H1 (cell line): Measurements from ENCODE around the gene RERE. TPM values are rescaled to one million over a fixed set of nuclear protein-coding genes. Genes with fewer than 3 reads are reported as not detected.

Experiments
- CTCF ChIA-PET: fragments of 300-600 bp; sonication (Branson Sonifier 250); formaldehyde crosslinking; loops from one replicate; lab custom pipeline; 2021; ENCODE audit not compliant: partially characterized antibody; lab: Charles Lee
- POLR2A ChIA-PET: fragments of 300-600 bp; sonication (Branson Sonifier 250); formaldehyde crosslinking; loops from one replicate; lab custom pipeline; 2021; ENCODE audit warnings: inconsistent platforms; ENCODE audit not compliant: partially characterized antibody; lab: Charles Lee
- DNase-seq, 2 experiments: peaks; one replicate each; pipeline versions ENCODE4 v3.0.0 to v3.0.0-alpha.2; 2010 to 2022; ENCODE audit warnings: low spot score in 2 of 2, low read depth in 1 of 2, mixed read lengths in 1 of 2
- FAIRE-seq: peaks from 2 replicates; lab custom pipeline; 2011; peaks lifted over from hg19 to GRCh38; lab: Jason Lieb, UNC
- H2AFZ ChIP-seq: 2 replicates; pipeline ENCODE4 v1.8.1; 2012; ENCODE audit warnings: low read length, inconsistent platforms
- H2AK5ac ChIP-seq: 2 replicates; pipeline ENCODE4 v1.6.1; 2013; ENCODE audit warnings: low read depth, low read length
- H2BK120ac ChIP-seq: replicated peaks from 2 replicates; pipeline ENCODE3; 2013; ENCODE audit warnings: low read depth, low read length, inconsistent platforms
- H2BK12ac ChIP-seq: 2 replicates; pipeline ENCODE4 v1.6.1; 2013; ENCODE audit warnings: low read depth, low read length
- H2BK15ac ChIP-seq: 2 replicates; pipeline ENCODE4 v1.6.1; 2013; ENCODE audit warnings: low read length
- H2BK20ac ChIP-seq: 2 replicates; pipeline ENCODE4 v1.6.1; 2013; ENCODE audit warnings: low read length
- H2BK5ac ChIP-seq: 2 replicates; pipeline ENCODE4 v1.6.1; 2013; ENCODE audit warnings: low read depth, low read length
- H3K14ac ChIP-seq: 2 replicates; pipeline ENCODE4 v1.6.1; 2013; ENCODE audit warnings: inconsistent platforms; ENCODE audit not compliant: insufficient read length
- H3K18ac ChIP-seq: 2 replicates; pipeline ENCODE4 v1.6.1; 2013; ENCODE audit warnings: low read length; ENCODE audit errors: extremely low read depth
- H3K23ac ChIP-seq: 2 replicates; pipeline ENCODE4 v1.6.1; 2013; ENCODE audit warnings: inconsistent platforms; ENCODE audit not compliant: insufficient read length
- H3K23me2 ChIP-seq: 2 replicates; pipeline ENCODE4 v1.6.1; 2013; ENCODE audit warnings: low read depth, low read length
- H3K27ac ChIP-seq: 2 replicates; pipeline ENCODE4 v1.6.1; 2011; ENCODE audit warnings: low read depth, low read length, inconsistent platforms
- H3K27me3 ChIP-seq, 4 experiments: replicated peaks in 1 of 4; 1 replicate in 1 of 4; 2 replicates in 3 of 4; pipeline versions ENCODE4 v1.6.1 to v1.8.1; 2011 to 2013; ENCODE audit warnings: low read length in 3 of 4, mild to moderate bottlenecking in 3 of 4, inconsistent platforms in 2 of 4, mixed read lengths in 2 of 4, moderate library complexity in 1 of 4; ENCODE audit not compliant: control insufficient read depth in 3 of 4, insufficient read depth in 3 of 4; ENCODE audit errors: extremely low read depth in 1 of 4
- H3K36me3 ChIP-seq, 4 experiments: 2 replicates each; pipeline versions ENCODE4 v1.6.1 to v1.8.1; 2011 to 2013; ENCODE audit warnings: mild to moderate bottlenecking in 4 of 4, low read length in 3 of 4, moderate library complexity in 2 of 4, control low read depth in 1 of 4, inconsistent platforms in 1 of 4; ENCODE audit not compliant: insufficient read depth in 4 of 4, control insufficient read depth in 2 of 4
- H3K4ac ChIP-seq: replicated peaks from 2 replicates; pipeline ENCODE3; 2013; ENCODE audit warnings: low read length, low read depth, mixed read lengths, inconsistent platforms; ENCODE audit not compliant: insufficient read length
- H3K4me1 ChIP-seq, 4 experiments: replicated peaks in 1 of 4; 1 replicate in 1 of 4; 2 replicates in 3 of 4; pipeline versions ENCODE4 v1.6.1 to v1.8.1; 2011 to 2013; ENCODE audit warnings: low read length in 3 of 4, inconsistent platforms in 2 of 4, mixed read lengths in 1 of 4; ENCODE audit not compliant: insufficient read depth in 4 of 4, control insufficient read depth in 3 of 4
- H3K4me2 ChIP-seq, 2 experiments: 2 replicates each; pipeline versions ENCODE4 v1.6.1 to v1.8.1; 2011 to 2013; ENCODE audit warnings: low read depth in 2 of 2, low read length in 2 of 2, control low read depth in 1 of 2, inconsistent platforms in 1 of 2, mild to moderate bottlenecking in 1 of 2; ENCODE audit not compliant: insufficient read depth in 1 of 2
- H3K4me3 ChIP-seq, 4 experiments: fragments of 200-600, 300-600 bp in 1 of 4; sonication (generic), shearing (Covaris generic), sonication (Bioruptor Twin) in 1 of 4; 2 replicates each; pipeline versions ENCODE4 v1.5.1 to v1.8.1; 2011 to 2016; ENCODE audit warnings: low read length in 4 of 4, low read depth in 3 of 4, control low read depth in 2 of 4, inconsistent platforms in 2 of 4, mild to moderate bottlenecking in 2 of 4, mixed read lengths in 1 of 4, moderate library complexity in 1 of 4; ENCODE audit not compliant: insufficient read depth in 2 of 4; ENCODE audit errors: extremely low read depth in 1 of 4
- H3K56ac ChIP-seq: replicated peaks from 2 replicates; pipeline ENCODE3; 2013; ENCODE audit warnings: low read depth, mild to moderate bottlenecking, mixed read lengths, low read length, inconsistent platforms; ENCODE audit not compliant: insufficient read length
- H3K79me1 ChIP-seq: 2 replicates; pipeline ENCODE4 v1.6.1; 2013; ENCODE audit warnings: low read depth, low read length, control low read depth
- H3K79me2 ChIP-seq, 2 experiments: 2 replicates each; pipeline versions ENCODE4 v1.6.1 to v1.8.1; 2012 to 2013; ENCODE audit warnings: low read length in 2 of 2, mild to moderate bottlenecking in 2 of 2, inconsistent platforms in 1 of 2; ENCODE audit not compliant: insufficient read depth in 2 of 2, control insufficient read depth in 1 of 2
- H3K9ac ChIP-seq, 4 experiments: replicated peaks in 1 of 4; 1 replicate in 1 of 4; 2 replicates in 3 of 4; pipeline versions ENCODE4 v1.6.1 to v1.8.1; 2011 to 2013; ENCODE audit warnings: low read depth in 3 of 4, low read length in 3 of 4, control low read depth in 2 of 4, mild to moderate bottlenecking in 2 of 4, moderate library complexity in 2 of 4, inconsistent platforms in 1 of 4; ENCODE audit errors: extremely low read depth in 1 of 4
- H3K9me3 ChIP-seq, 2 experiments: 2 replicates each; pipeline versions ENCODE4 v1.6.1 to v1.8.1; 2012 to 2013; ENCODE audit warnings: mild to moderate bottlenecking in 2 of 2, moderate library complexity in 2 of 2, control low read depth in 1 of 2, inconsistent platforms in 1 of 2, low read depth in 1 of 2, low read length in 1 of 2, mixed read lengths in 1 of 2; ENCODE audit not compliant: insufficient read depth in 2 of 2
- H4K20me1 ChIP-seq, 2 experiments: replicated peaks in 1 of 2; 2 replicates each; pipeline versions ENCODE3 to v1.8.1; 2011 to 2013; ENCODE audit warnings: inconsistent platforms in 2 of 2, low read length in 2 of 2, mild to moderate bottlenecking in 1 of 2; ENCODE audit not compliant: insufficient read depth in 2 of 2, control insufficient read depth in 1 of 2
- H4K5ac ChIP-seq: 2 replicates; pipeline ENCODE4 v1.6.1; 2013; ENCODE audit warnings: low read length, low read depth, mixed read lengths, inconsistent platforms; ENCODE audit not compliant: insufficient read length
- H4K8ac ChIP-seq: 2 replicates; pipeline ENCODE4 v1.8.0; 2013; ENCODE audit warnings: mild to moderate bottlenecking, moderate library complexity, low read length, inconsistent platforms; ENCODE audit not compliant: insufficient read depth; ENCODE audit errors: extremely low read depth
- H4K91ac ChIP-seq: replicated peaks from 2 replicates; pipeline ENCODE3; 2013; ENCODE audit warnings: low read length, mixed read lengths, inconsistent platforms; ENCODE audit not compliant: insufficient read length
- ASH2L ChIP-seq: fragments of 200-600, 300-600 bp; sonication (generic); IDR thresholded peaks from one replicate; pipeline ENCODE4 v1.7.1; 2017; ENCODE audit warnings: low read length
- CBX5 ChIP-seq: fragments of 300-800, 300-1000 bp; sonication (generic); IDR thresholded peaks from 2 replicates; pipeline ENCODE4 v1.7.1; 2016; ENCODE audit warnings: antibody characterized with exemption, low read length, low read depth
- CTCF ChIP-seq, 3 experiments: IDR thresholded peaks; 1 replicate in 2 of 3; 2 replicates in 1 of 3; pipeline versions ENCODE4 v1.5.1 to v1.6.1; 2011; ENCODE audit warnings: low read length in 3 of 3, mild to moderate bottlenecking in 3 of 3, inconsistent platforms in 2 of 3, low read depth in 1 of 3, moderate library complexity in 1 of 3; ENCODE audit not compliant: insufficient read depth in 1 of 3; ENCODE audit errors: control extremely low read depth in 1 of 3
- E2F6 ChIP-seq: IDR thresholded peaks from 2 replicates; pipeline ENCODE4 v1.6.1; 2012; ENCODE audit warnings: inconsistent platforms
- JUND ChIP-seq: IDR thresholded peaks from 2 replicates; pipeline ENCODE4 v1.6.1; 2011; ENCODE audit warnings: mild to moderate bottlenecking, improper control_type of control experiment, low read length
- NRF1 ChIP-seq: IDR thresholded peaks from 2 replicates; pipeline ENCODE4 v1.6.1; 2011; ENCODE audit warnings: mild to moderate bottlenecking, low read depth, low read length, improper control_type of control experiment
- RNF2 ChIP-seq: fragments of 200-900, 300-1000 bp; sonication (generic); IDR thresholded peaks from 2 replicates; pipeline ENCODE4 v1.7.1; 2016; ENCODE audit warnings: borderline replicate concordance, low read depth, mild to moderate bottlenecking, antibody characterized with exemption, low read length; ENCODE audit not compliant: poor library complexity, severe bottlenecking; ENCODE audit errors: missing control alignments
- SUZ12 ChIP-seq: fragments of 200-600 bp; sonication (generic); IDR thresholded peaks from 2 replicates; pipeline ENCODE4 v1.6.1; 2012; ENCODE audit warnings: mild to moderate bottlenecking, inconsistent platforms, low read length, moderate library complexity, mixed read lengths
- WGBS, 2 experiments: shearing (Covaris generic) in 1 of 2; methylation state at CpG; one replicate each; pipeline versions ENCODE4 v1.1.6 to v1.1.7; 2013 to 2015; ENCODE audit warnings: low lambda C conversion rate in 2 of 2, mixed read lengths in 2 of 2, inconsistent platforms in 1 of 2, low coverage in 1 of 2, missing lambda C conversion rate in 1 of 2; ENCODE audit not compliant: insufficient replicate concordance in 2 of 2, insufficient coverage in 1 of 2, insufficient read length in 1 of 2; ENCODE audit errors: extremely low coverage in 1 of 2, missing lambda C conversion rate in 1 of 2; 5-methylcytosine and 5-hydroxymethylcytosine counted together
- polyA plus RNA-seq, 7 experiments: library from polyadenylated mRNA; depleted of rRNA in 3 of 7; stranded (reverse) in 5 of 7; unstranded in 2 of 7; fragments of >200 nt in 5 of 7; fragments of 200-250 nt in 2 of 7; gene quantifications; 1 replicate in 5 of 7; 2 replicates in 1 of 7; 4 replicates in 1 of 7; pipeline versions ENCODE4 v1.2.1 to v1.2.3, GENCODE V29; 2011 to 2013; ENCODE audit warnings: missing spikeins in 2 of 7, mixed read lengths in 2 of 7
- total RNA-seq: library from RNA; stranded (reverse); fragmentation: NEBNext Ultra II Directional; extraction: Animal tissue kit (Norgen Biotek cat#: 25700); gene quantifications from 2 replicates; pipeline ENCODE4 v1.2.1, GENCODE V29; 2021
- TF ChIP-seq, protein P1 (sequence below): IDR thresholded peaks from 2 replicates; pipeline ENCODE4 v1.6.1; 2011; ENCODE audit warnings: low read depth, mild to moderate bottlenecking, low read length; ENCODE audit not compliant: insufficient read depth

Gene RERE
- total and polyA plus RNA-seq, 2 of the 8 experiments (the other 6 are each of a cell fraction or from before 2014, with no cell fraction given): 15.3 to 142 TPM

GRCh38 chr1:8551057-8551456 lies 266.4 kb downstream of the RERE start:
- Histone ChIP-seq H4K8ac (no peak overlapping the region), H3K23me2 (peaks cover 2% of the 10 kb centered on the region; the same call in 1 of the 2 replicates), H3K9ac (no peak overlapping the region), H3K79me1 (peaks cover 8% of the 10 kb centered on the region), H3K23ac (no peak overlapping the region), H3K4me3 (no peak overlapping the region), H2BK120ac (no peak overlapping the region), H4K20me1 (peaks cover 8% of the 10 kb centered on the region in 2 experiments), H3K36me3 (peaks cover 0 to 19% (median 3%) of the 10 kb centered on the region in 4 experiments; a peak in 3 of 8 replicates), H3K4ac (no peak overlapping the region), H3K14ac (no peak overlapping the region), H3K27ac (no peak overlapping the region), H3K9me3 (no peaks in the 10 kb centered on the region), H2BK15ac (no peak overlapping the region), H2AFZ (no peak overlapping the region), H3K4me2 (no peak overlapping the region), H3K18ac (no peak overlapping the region), H2BK12ac (no peak overlapping the region), H3K79me2 (peaks cover 0 to 67% of the 10 kb centered on the region in 2 experiments; a peak in 2 of 4 replicates), H2BK5ac (no peak overlapping the region), H4K5ac (no peak overlapping the region), H2AK5ac (no peak overlapping the region), H3K56ac (no peak overlapping the region), H4K91ac (no peak overlapping the region), H3K27me3 (no peaks in the 10 kb centered on the region), H2BK20ac (no peak overlapping the region), H3K4me1 (peaks cover 0 to 8% (median 6%) of the 10 kb centered on the region in 4 experiments; a peak in 6 of 7 replicates)
- no peak for DNase-seq
- POLR2A ChIA-PET: interaction anchor here (1.2 kb wide), 1 partner anchor 8 kb away, joined by 3 read pairs; no protein-coding TSS in a partner anchor
- no peak for FAIRE-seq
- 94% methylated on average over 3 of the region's 3 CpGs; no CpG with 5 or more reads in 1 of the 2 experiments for WGBS, 2 experiments
- CTCF ChIA-PET: interaction anchor here (1.1 to 1.4 kb wide), 4 partner anchors 9 to 298 kb away, joined by 3 to 6 read pairs (median 4); no protein-coding TSS in a partner anchor
- TF ChIP-seq RNF2: no peak
- no peak for TF ChIP-seq CBX5
- TF ChIP-seq CTCF (IDR thresholded peaks at IDR 0.05; ENCODE audit: control extremely low read depth in 1 of 3, insufficient read depth in 1 of 3, low read depth in 1 of 3, low read length in 3 of 3): no peak
- TF ChIP-seq, protein P1, sequence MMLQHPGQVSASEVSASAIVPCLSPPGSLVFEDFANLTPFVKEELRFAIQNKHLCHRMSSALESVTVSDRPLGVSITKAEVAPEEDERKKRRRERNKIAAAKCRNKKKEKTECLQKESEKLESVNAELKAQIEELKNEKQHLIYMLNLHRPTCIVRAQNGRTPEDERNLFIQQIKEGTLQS: no peak
- no peak for TF ChIP-seq NRF1
- no peak for TF ChIP-seq JUND
- no peak for TF ChIP-seq ASH2L
- TF ChIP-seq E2F6: no peak
- no peak for TF ChIP-seq SUZ12
